Esophagus squamous epithelium (tissue), 5 donors: ENCODE results near the gene ERC2. TPM values are rescaled to one million over a fixed set of nuclear protein-coding genes. Genes with fewer than 3 reads are reported as not detected.

Experiments used
- DNase-seq: peaks from one replicate; lab custom pipeline; 2025; lab: John Stamatoyannopoulos, UW
- H3K27ac ChIP-seq, 4 donors: fragments of 200-600 bp; sonication (generic); one replicate each; pipeline ENCODE4 v1.5.1; 2016 to 2019; ENCODE audit warnings: mild to moderate bottlenecking in 1 of 4
- H3K27me3 ChIP-seq, 4 donors: fragments of 200-600 bp; sonication (generic); 1 replicate in 3 of 4; 2 replicates in 1 of 4; pipeline versions ENCODE4 v1.5.1 to v1.6.0; 2017 to 2021; ENCODE audit warnings: antibody characterized with exemption in 1 of 4
- H3K36me3 ChIP-seq, 3 donors: fragments of 200-600 bp; sonication (generic); one replicate each; pipeline ENCODE4 v1.5.1; 2016 to 2019
- H3K4me1 ChIP-seq, 3 donors: fragments of 200-600 bp; sonication (generic); one replicate each; pipeline ENCODE4 v1.5.1; 2017 to 2019
- H3K4me3 ChIP-seq, 4 donors: fragments of 200-600 bp; sonication (generic); 1 replicate in 3 of 4; 2 replicates in 1 of 4; pipeline ENCODE4 v1.5.1; 2016 to 2019; ENCODE audit warnings: mild to moderate bottlenecking in 2 of 4, moderate library complexity in 1 of 4
- H3K9me3 ChIP-seq, 3 donors: fragments of 200-600 bp; sonication (generic); one replicate each; pipeline ENCODE4 v1.5.1; 2016 to 2019
- POLR2A ChIP-seq, 4 donors: fragments of 450-650 bp; IDR thresholded peaks; one replicate each; pipeline ENCODE4 v1.6.1; 2017; ENCODE audit warnings: antibody characterized with exemption in 4 of 4, mild to moderate bottlenecking in 4 of 4, moderate library complexity in 3 of 4
- WGBS, 2 donors: methylation state at CpG; one replicate each; pipeline ENCODE4 v1.1.5; 2018; 5-methylcytosine and 5-hydroxymethylcytosine counted together
- intact Hi-C: fragments of 100-400 bp; cut with DNase I; formaldehyde crosslinking; loops from one replicate; pipeline ENCODE4 v1.15.0; 2022
- total RNA-seq, 4 donors: library from RNA; depleted of rRNA; stranded (reverse); fragments of >200 nt; gene quantifications; one replicate each; pipeline ENCODE4 v1.1.0, GENCODE V29; 2016
- TF ChIP-seq, protein P1 (sequence below), 6 experiments: fragments of 450-650 bp in 4 of 6; fragments of 200-600 bp in 2 of 6; sonication (generic) in 2 of 6; IDR thresholded peaks; one replicate each; pipeline ENCODE4 v1.5.1; 2016 to 2019; ENCODE audit warnings: antibody characterized with exemption in 6 of 6, mild to moderate bottlenecking in 4 of 6, moderate library complexity in 4 of 6
- donor health status: DM: yes; HTN: yes; CAD: no.

ERC2 gene
- total RNA-seq, 4 donors from 2014 or later: 0.12 to 1.9 (median 0.86) TPM

DNA sequence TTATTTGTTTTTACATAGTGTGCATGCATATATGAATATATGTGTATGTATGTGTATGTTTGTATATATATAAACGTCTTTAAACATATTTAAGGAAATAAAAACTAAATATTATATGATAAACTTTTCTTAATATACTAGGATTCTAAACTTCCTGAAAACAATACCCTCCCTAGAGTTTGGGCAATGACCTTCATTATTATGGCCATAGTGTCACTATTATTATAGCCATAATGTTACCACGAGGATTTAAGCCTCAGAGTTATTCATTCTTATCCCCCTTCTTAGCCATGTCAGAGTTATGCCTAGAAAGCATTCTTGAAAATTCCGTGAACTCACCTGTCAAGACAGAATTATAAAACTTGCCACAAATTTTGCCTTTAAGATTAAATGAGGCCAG lies 335.5 kb downstream of the ERC2 start:
- Histone ChIP-seq H3K27me3 (peaks cover 0 to 4% (median 0%) of the 10 kb centered on the region in 4 donors), H3K27ac (no peak overlapping the region), H3K4me3 (no peak overlapping the region), H3K36me3 (no peaks in the 10 kb centered on the region), H3K4me1 (peaks cover 0 to 11% (median 3%) of the 10 kb centered on the region in 3 donors), H3K9me3 (no peaks in the 10 kb centered on the region)
- no peak for DNase-seq
- WGBS, 2 donors: 53 to 58% methylated on average over 3 of the region's 3 CpGs
- TF ChIP-seq POLR2A (IDR thresholded peaks at IDR 0.05): no peak
- TF ChIP-seq, protein P1, sequence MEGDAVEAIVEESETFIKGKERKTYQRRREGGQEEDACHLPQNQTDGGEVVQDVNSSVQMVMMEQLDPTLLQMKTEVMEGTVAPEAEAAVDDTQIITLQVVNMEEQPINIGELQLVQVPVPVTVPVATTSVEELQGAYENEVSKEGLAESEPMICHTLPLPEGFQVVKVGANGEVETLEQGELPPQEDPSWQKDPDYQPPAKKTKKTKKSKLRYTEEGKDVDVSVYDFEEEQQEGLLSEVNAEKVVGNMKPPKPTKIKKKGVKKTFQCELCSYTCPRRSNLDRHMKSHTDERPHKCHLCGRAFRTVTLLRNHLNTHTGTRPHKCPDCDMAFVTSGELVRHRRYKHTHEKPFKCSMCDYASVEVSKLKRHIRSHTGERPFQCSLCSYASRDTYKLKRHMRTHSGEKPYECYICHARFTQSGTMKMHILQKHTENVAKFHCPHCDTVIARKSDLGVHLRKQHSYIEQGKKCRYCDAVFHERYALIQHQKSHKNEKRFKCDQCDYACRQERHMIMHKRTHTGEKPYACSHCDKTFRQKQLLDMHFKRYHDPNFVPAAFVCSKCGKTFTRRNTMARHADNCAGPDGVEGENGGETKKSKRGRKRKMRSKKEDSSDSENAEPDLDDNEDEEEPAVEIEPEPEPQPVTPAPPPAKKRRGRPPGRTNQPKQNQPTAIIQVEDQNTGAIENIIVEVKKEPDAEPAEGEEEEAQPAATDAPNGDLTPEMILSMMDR (IDR thresholded peaks at IDR 0.05): no peak
- intact Hi-C loops: no loop called here

DNA sequence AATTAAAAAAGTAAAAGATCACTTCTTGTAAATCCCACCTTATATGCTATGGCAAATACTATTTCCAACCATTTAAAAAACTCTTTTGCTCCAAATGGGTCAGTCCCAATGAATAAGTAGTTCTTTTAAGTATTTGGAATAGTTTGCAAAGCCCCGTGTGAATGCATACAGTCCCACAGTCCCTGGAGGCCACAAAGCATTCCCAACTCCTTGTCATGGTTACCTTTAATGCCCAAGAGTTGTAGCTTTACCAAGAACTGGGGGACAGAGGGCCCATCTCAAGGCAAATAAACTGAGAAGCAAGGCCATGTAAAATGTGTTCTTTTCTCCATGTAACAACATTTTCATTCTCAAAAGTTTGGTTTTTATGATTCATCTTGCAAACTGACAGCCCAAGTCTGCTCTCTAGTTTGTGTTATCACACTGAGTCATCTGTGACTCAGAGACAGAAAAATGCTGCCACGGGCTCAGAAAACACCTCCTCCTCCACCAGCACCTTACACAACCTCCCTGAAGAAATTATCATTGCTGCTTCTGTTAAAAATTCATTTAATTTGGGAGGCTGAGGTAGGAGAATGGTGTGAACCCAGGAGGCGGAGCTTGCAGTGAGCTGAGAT lies 336.2 kb downstream of the ERC2 start:
- intact Hi-C loops: no loop called here
- peaks cover 0 to 11% (median 3%) of the 10 kb centered on the region in 3 donors for H3K4me1 ChIP-seq
- DNase-seq: no peak
- WGBS, 2 donors: 8 to 31% methylated on average over 3 of the region's 3 CpGs
- H3K27me3 ChIP-seq: peaks cover 0 to 4% (median 0%) of the 10 kb centered on the region in 4 donors
- no peaks in the 10 kb centered on the region for H3K9me3 ChIP-seq
- H3K36me3 ChIP-seq: no peaks in the 10 kb centered on the region
- no peak overlapping the region for H3K4me3 ChIP-seq
- H3K27ac ChIP-seq: peak overlapping the region in 1 of 4 donors; percentile 11
- TF ChIP-seq POLR2A (IDR thresholded peaks at IDR 0.05): no peak
- TF ChIP-seq, protein P1 (IDR thresholded peaks at IDR 0.05): no peak

DNA sequence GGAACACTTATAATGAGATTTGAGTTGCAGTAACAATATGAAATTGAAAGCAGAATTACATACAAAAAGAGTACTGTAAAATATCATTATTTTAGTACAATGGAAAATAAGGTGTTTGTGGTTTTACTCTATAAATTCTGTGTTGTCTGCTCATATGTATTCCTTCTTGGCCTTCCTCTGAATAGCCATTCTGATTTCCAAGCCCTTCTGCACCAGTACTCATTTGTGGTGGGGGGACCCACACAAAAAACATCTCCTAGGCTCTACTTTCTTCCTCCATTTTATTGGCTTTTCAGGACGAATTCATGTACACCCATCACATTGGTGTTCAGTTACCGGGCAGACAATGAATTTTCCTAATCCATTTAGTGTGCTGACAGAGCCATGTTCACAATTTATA lies 338.2 kb downstream of the ERC2 start:
- 79 to 86% methylated on average over 2 of the region's 2 CpGs for whole genome bisulfite sequencing, 2 donors
- Histone ChIP-seq H3K4me1 (peaks cover 0 to 11% (median 3%) of the 10 kb centered on the region in 3 donors), H3K36me3 (no peaks in the 10 kb centered on the region), H3K9me3 (no peaks in the 10 kb centered on the region), H3K4me3 (no peak overlapping the region), H3K27ac (no peak overlapping the region), H3K27me3 (peaks cover 0 to 4% (median 0%) of the 10 kb centered on the region in 4 donors)
- DNase-seq: no peak
- intact Hi-C loops: no loop called here
- no peak for TF ChIP-seq POLR2A (IDR thresholded peaks at IDR 0.05)
- TF ChIP-seq, protein P1 (IDR thresholded peaks at IDR 0.05): no peak

DNA sequence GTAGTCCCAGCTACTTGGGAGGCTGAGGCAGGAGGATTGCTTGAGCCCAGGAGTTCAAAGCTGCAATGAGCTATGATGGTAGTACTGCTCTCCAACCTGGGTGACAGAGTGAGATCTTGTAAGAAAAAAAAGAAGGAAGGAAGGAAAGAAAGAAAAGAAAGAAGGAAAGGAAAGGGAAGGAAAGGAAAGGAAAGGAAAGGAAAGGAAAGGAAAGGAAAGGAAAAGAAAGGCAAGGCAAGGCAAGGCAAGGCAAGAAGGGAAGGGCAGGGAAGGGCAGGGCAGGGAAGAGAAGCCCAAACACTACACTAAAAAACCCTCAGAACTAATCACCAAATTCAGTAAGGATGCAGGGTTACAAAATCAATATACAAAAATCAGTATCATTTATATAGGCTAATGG lies 341.6 kb downstream of the ERC2 start:
- intact Hi-C loops: no loop called here
- Histone ChIP-seq H3K9me3 (no peaks in the 10 kb centered on the region), H3K27ac (no peak overlapping the region), H3K4me3 (no peak overlapping the region), H3K36me3 (no peaks in the 10 kb centered on the region), H3K4me1 (peaks cover 0 to 1% (median 0%) of the 10 kb centered on the region in 3 donors), H3K27me3 (peaks cover 0 to 9% (median 0%) of the 10 kb centered on the region in 4 donors)
- no peak for TF ChIP-seq POLR2A (IDR thresholded peaks at IDR 0.05)
- TF ChIP-seq, protein P1 (IDR thresholded peaks at IDR 0.05): no peak
- no peak for DNase-seq

DNA sequence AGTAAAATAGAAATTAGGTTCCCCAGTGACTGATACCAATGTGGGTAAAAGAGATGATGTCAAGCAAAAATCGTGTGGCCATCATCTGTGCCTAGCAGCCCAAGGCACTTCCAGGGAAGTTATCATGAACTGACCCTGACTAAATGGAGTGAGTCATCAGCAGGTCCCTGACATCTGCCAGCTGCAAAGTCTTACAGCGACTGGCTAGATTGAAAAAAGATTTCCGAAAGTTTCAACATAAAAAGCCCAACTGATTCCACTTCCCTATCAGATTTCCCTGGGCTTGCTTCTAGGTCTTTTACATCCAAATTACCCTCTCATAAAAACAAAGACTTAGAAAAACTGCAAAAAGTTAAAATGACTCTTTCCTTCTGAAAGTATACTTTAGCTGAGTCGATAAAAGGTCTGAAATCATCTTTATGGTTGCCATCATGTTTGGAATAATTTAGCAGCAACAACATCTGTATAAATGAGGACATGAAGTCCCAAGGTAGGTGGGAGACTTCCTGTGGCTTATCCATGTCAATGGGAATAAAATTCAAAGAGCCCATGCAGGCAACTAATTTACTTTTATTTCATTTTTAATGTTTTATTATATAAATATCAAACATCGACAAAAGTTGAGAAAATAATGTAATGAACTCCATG lies 342.8 kb downstream of the ERC2 start:
- 37 to 45% methylated on average over 5 of the region's 5 CpGs for WGBS, 2 donors
- no peak for DNase-seq

More for the DNA sequence above, 342.8 kb downstream of the ERC2 start:
- Histone ChIP-seq H3K4me1 (peaks cover 0 to 1% (median 0%) of the 10 kb centered on the region in 3 donors), H3K4me3 (no peak overlapping the region), H3K27me3 (peaks cover 0 to 9% (median 0%) of the 10 kb centered on the region in 4 donors), H3K27ac (no peak overlapping the region), H3K36me3 (no peaks in the 10 kb centered on the region), H3K9me3 (no peaks in the 10 kb centered on the region)
- intact Hi-C loops: no loop called here
- TF ChIP-seq POLR2A (IDR thresholded peaks at IDR 0.05): no peak
- TF ChIP-seq, protein P1 (IDR thresholded peaks at IDR 0.05): no peak
